Measurements from ENCODE around the gene TFB2M. TPM values are rescaled to one million over a fixed set of nuclear protein-coding genes. Genes with fewer than 3 reads are reported as not detected.
"Not testable (repeated sequence)": the region's sequence is repeated elsewhere in the genome, so short reads cannot be mapped to it uniquely, and the experiment has no call there.

TFB2M gene
- total RNA-seq, 2 donors from 2014 or later: 5.9 to 6.5 TPM

DNA sequence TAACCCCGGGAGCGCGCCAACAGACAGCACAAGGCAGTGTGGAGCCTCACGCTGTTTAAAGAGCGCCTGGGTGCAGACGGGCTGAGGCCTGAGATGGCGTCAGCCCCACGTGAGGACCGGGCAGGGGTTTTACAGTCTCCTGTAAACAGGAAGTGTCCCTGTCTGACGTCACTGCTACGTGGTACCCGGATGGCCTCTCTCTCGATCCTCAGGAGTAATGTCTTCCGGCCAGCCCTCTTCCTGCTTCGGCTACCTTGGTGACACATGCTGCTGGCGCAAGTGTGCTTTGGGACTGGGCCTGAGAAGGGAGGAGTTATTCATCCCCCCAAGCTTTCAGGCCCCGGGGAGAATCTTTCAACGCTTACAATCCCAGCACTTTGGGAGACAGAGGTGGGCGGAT is 41.4 kb upstream of the TFB2M start:
- H3K4me3 ChIP-seq: no peak overlapping the region
- no peaks in the 10 kb centered on the region for H3K27me3 ChIP-seq (replicated peaks; ENCODE audit: insufficient read depth)
- peaks cover 12 to 13% of the 10 kb centered on the region in 2 donors for H3K4me1 ChIP-seq (ENCODE audit: control insufficient read depth in 1 of 2, low read depth in 2 of 2)
- ATAC-seq (ENCODE audit: insufficient number of reproducible peaks, low FRiP score, low read depth) (no peak), DNase-seq (ENCODE audit: low spot score) (no peak)
- H3K36me3 ChIP-seq: no peaks in the 10 kb centered on the region
- TF ChIP-seq, protein P1, sequence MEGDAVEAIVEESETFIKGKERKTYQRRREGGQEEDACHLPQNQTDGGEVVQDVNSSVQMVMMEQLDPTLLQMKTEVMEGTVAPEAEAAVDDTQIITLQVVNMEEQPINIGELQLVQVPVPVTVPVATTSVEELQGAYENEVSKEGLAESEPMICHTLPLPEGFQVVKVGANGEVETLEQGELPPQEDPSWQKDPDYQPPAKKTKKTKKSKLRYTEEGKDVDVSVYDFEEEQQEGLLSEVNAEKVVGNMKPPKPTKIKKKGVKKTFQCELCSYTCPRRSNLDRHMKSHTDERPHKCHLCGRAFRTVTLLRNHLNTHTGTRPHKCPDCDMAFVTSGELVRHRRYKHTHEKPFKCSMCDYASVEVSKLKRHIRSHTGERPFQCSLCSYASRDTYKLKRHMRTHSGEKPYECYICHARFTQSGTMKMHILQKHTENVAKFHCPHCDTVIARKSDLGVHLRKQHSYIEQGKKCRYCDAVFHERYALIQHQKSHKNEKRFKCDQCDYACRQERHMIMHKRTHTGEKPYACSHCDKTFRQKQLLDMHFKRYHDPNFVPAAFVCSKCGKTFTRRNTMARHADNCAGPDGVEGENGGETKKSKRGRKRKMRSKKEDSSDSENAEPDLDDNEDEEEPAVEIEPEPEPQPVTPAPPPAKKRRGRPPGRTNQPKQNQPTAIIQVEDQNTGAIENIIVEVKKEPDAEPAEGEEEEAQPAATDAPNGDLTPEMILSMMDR (IDR thresholded peaks at IDR 0.05): no peak
- H3K27ac ChIP-seq: no peak overlapping the region
- no peaks in the 10 kb centered on the region for H3K9me3 ChIP-seq

DNA sequence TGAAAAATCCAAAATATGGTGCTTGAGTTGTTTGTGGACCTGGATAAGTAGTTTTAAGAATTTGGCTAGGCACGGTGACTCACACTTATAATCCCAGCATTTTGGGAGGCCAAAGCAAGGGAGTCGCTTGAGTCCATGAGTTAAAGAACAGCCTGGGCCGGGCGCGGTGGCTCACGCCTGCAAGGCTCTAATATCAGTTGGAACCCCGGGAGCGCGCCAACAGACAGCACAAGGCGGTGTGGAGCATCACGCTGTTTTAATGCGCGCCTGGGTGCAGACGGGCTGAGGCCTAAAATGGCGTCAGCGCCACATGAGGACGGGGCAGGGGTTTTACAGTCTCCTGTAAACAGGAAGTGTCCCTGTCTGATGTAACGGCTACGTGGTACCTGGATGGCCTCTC is 39.2 kb upstream of the TFB2M start:
- H3K9me3 ChIP-seq; H3K27me3 ChIP-seq (replicated peaks; ENCODE audit: insufficient read depth); DNase-seq (ENCODE audit: low spot score); H3K36me3 ChIP-seq; ATAC-seq (ENCODE audit: insufficient number of reproducible peaks, low FRiP score, low read depth); H3K27ac ChIP-seq; H3K4me3 ChIP-seq: not testable (repeated sequence)
- peaks cover 12 to 13% of the 10 kb centered on the region in 2 donors for H3K4me1 ChIP-seq (ENCODE audit: control insufficient read depth in 1 of 2, low read depth in 2 of 2)

GRCh38 chr1:246602194-246602593 is 36.1 kb upstream of the TFB2M start:
- no peaks in the 10 kb centered on the region for H3K36me3 ChIP-seq
- ATAC-seq (ENCODE audit: insufficient number of reproducible peaks, low FRiP score, low read depth): no peak
- TF ChIP-seq, protein P1 (IDR thresholded peaks at IDR 0.05): no peak
- DNase-seq (ENCODE audit: low spot score): no peak
- H3K4me1 ChIP-seq (ENCODE audit: control insufficient read depth in 1 of 2, low read depth in 2 of 2): peaks cover 4 to 6% of the 10 kb centered on the region in 2 donors
- H3K4me3 ChIP-seq: no peak overlapping the region
- no peak overlapping the region for H3K27ac ChIP-seq
- no peaks in the 10 kb centered on the region for H3K27me3 ChIP-seq (replicated peaks; ENCODE audit: insufficient read depth)
- no peaks in the 10 kb centered on the region for H3K9me3 ChIP-seq

GRCh38 chr1:246600579-246600978 is 34.5 kb upstream of the TFB2M start:
- H3K4me1 ChIP-seq (ENCODE audit: control insufficient read depth in 1 of 2, low read depth in 2 of 2): peaks cover 4 to 6% of the 10 kb centered on the region in 2 donors
- TF ChIP-seq, protein P1 (IDR thresholded peaks at IDR 0.05): no peak

GRCh38 chr1:246599315-246599714 is 33.3 kb upstream of the TFB2M start:
- H3K9me3 ChIP-seq: no peaks in the 10 kb centered on the region
- no peak overlapping the region for H3K27ac ChIP-seq
- ATAC-seq (ENCODE audit: insufficient number of reproducible peaks, low FRiP score, low read depth) (no peak), DNase-seq (ENCODE audit: low spot score) (no peak)
- TF ChIP-seq, protein P1 (IDR thresholded peaks at IDR 0.05): no peak
- H3K36me3 ChIP-seq: no peaks in the 10 kb centered on the region
- no peaks in the 10 kb centered on the region for H3K27me3 ChIP-seq (replicated peaks; ENCODE audit: insufficient read depth)
- no peak overlapping the region for H3K4me3 ChIP-seq
- peaks cover 4 to 6% of the 10 kb centered on the region in 2 donors for H3K4me1 ChIP-seq (ENCODE audit: control insufficient read depth in 1 of 2, low read depth in 2 of 2)

More at GRCh38 chr1:246600579-246600978, 34.5 kb upstream of the TFB2M start:
- no peak for ATAC-seq (ENCODE audit: insufficient number of reproducible peaks, low FRiP score, low read depth)
- no peaks in the 10 kb centered on the region for H3K36me3 ChIP-seq
- no peak overlapping the region for H3K27ac ChIP-seq
- H3K27me3 ChIP-seq (replicated peaks; ENCODE audit: insufficient read depth): no peaks in the 10 kb centered on the region
- no peak overlapping the region for H3K4me3 ChIP-seq
- H3K9me3 ChIP-seq: no peaks in the 10 kb centered on the region
- DNase-seq (ENCODE audit: low spot score): no peak

- no peaks in the 10 kb centered on the region for H3K36me3 ChIP-seq
- no peaks in the 10 kb centered on the region for H3K9me3 ChIP-seq
- TF ChIP-seq, protein P1 (IDR thresholded peaks at IDR 0.05): no peak
- H3K4me1 ChIP-seq (ENCODE audit: control insufficient read depth in 1 of 2, low read depth in 2 of 2): peaks cover 10 to 16% of the 10 kb centered on the region in 2 donors
- H3K27ac ChIP-seq: no peak overlapping the region
- H3K4me3 ChIP-seq: no peak overlapping the region
- H3K27me3 ChIP-seq (replicated peaks; ENCODE audit: insufficient read depth): no peaks in the 10 kb centered on the region
- ATAC-seq (ENCODE audit: insufficient number of reproducible peaks, low FRiP score, low read depth) (no peak), DNase-seq (ENCODE audit: low spot score) (no peak)
These were observed 31.9 kb upstream of the TFB2M start for GRCh38 chr1:246597971-246598370.

Data from thoracic aorta (tissue), 2 donors.